GM19043 (cell line): ENCODE data around the gene REC8.

ENCODE experiments used
- ATAC-seq: cut with Tn5 transposase; IDR thresholded peaks from one replicate; pipeline ENCODE4 v1.9.1; 2021; ENCODE audit warnings: low read depth; ENCODE audit not compliant: unreplicated experiment

Gene REC8

GRCh38 chr14:24137529-24138395, 34.1 kb upstream of the REC8 start:
- no peak for ATAC-seq

GRCh38 chr14:24138396-24139271, 33.2 kb upstream of the REC8 start:
- no peak for ATAC-seq

- ATAC-seq = no peak
Observed at GRCh38 chr14:24139272-24139934, 32.5 kb upstream of the REC8 start.

- peak; percentile 86 for ATAC-seq
Observed at GRCh38 chr14:24141097-24141880, 30.6 kb upstream of the REC8 start, which contains the start of gene EMC9. Gene EMC9, minus strand, starts transcription at chr14:24141591. Its CDS starts 287 bp downstream, at chr14:24141304.

GRCh38 chr14:24143511-24143910, 28.4 kb upstream of the REC8 start:
- no peak for ATAC-seq

GRCh38 chr14:24144451-24144850, 27.4 kb upstream of the REC8 start:
- ATAC-seq = no peak

GRCh38 chr14:24145219-24145618, 26.7 kb upstream of the REC8 start:
- no peak for ATAC-seq

GRCh38 chr14:24145690-24146452, 26.0 kb upstream of the REC8 start:
- ATAC-seq = no peak

- peak; percentile 57 for ATAC-seq
Observed at GRCh38 chr14:24146453-24146977, 25.4 kb upstream of the REC8 start, which contains the start of gene PSME2. Gene PSME2, minus strand, starts transcription at chr14:24146610. Its CDS starts 29 bp downstream, at chr14:24146581.

GRCh38 chr14:24146978-24147760, 24.7 kb upstream of the REC8 start, which contains the start of gene RNF31:
Gene RNF31, plus strand, starts transcription at chr14:24147498. Its CDS starts 201 bp downstream, at chr14:24147699.
- peak; percentile 79 for ATAC-seq

- no peak for ATAC-seq
Observed at GRCh38 chr14:24147761-24148428, 24.0 kb upstream of the REC8 start.

- no peak for ATAC-seq
Observed at GRCh38 chr14:24149302-24149969, 22.4 kb upstream of the REC8 start.

GRCh38 chr14:24150061-24150460, 21.8 kb upstream of the REC8 start:
- ATAC-seq = no peak

GRCh38 chr14:24150567-24150966, 21.3 kb upstream of the REC8 start:
- ATAC-seq = no peak

- ATAC-seq = no peak
Observed at GRCh38 chr14:24150993-24151392, 20.9 kb upstream of the REC8 start.

- ATAC-seq = no peak
Observed at GRCh38 chr14:24151404-24152080, 20.3 kb upstream of the REC8 start.
